ENCODE data around the gene NLE1.
"Not testable (repeated sequence)": the region's sequence is repeated elsewhere in the genome, so short reads cannot be mapped to it uniquely, and the experiment has no call there.

Gene NLE1

DNA sequence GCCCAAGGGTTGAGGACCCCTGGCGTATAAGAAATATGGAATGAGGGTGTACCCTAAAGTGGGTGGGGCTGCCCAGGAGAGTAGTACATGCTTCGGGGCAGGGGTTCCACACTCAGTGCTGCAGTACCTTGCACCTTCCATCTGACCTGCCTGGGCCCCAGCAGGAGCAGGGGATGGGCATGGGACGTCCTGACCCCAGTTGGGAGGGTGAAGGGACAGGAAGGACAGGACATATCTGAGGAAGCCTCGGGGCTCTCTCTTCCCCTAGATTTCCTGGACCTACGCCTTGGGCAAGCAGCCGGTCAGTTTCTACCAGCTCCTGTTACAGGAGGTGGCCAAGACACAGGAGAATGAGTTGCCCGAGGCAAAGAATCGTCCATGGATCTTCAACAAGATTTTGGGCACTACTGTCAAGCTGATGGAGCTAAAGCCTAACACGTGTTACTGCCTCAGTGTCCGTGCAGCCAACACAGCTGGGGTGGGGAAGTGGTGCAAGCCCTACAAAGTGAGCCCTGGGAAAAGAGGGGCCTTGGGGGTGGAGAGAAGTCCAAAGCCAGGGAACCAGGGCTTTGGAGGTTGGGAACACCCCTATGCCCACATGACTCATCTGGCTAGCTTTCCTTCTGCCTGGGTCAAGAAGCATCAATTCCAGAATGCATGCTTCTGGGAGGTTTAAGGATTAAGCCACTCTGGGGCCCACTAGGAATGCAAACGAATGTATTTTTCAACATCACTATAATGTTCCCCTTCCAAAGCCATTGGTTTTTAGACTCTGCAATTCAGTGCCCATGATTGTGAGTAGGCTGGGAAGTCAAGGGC, 12.7 kb downstream of the NLE1 start:
- no peak for DNase-seq (ENCODE audit: low read depth in 2 of 2)

DNA sequence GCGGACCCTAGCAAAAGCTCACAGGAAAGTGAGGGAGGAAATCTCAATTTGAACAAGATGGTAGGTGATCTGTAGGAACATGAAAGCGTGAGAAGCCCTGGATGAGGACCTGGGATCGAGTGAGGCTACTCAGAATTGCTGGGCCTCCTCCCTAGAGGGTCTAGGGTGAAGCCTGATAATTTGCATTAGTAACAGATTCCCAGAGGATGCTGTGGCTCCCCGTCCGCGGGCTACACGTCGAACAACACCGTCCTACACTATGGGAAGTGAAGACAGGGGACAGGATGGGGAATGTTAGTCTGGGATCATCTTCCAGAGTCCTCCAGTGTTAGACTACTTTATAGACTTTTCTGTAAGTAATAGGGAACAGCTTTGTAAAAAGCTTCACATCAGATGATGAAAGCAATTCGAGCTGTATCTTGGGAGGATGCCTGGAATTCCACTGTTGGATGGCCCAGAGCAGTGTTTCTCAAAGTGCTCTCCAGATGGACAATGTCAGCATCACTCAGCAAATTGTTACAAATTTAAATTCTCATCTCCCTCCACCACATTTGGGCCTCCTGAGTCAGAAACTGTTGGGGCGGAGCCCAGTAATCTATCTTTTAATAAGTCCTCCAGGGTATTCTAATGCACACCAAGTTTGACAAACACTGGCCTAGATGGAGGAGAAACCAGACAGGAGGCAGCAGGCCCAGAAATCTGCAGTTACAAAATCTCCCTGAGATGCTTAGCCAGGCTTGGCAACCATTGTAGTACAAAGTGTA, 14.2 kb downstream of the NLE1 start:
- no peak for DNase-seq (ENCODE audit: low read depth in 2 of 2)

DNA sequence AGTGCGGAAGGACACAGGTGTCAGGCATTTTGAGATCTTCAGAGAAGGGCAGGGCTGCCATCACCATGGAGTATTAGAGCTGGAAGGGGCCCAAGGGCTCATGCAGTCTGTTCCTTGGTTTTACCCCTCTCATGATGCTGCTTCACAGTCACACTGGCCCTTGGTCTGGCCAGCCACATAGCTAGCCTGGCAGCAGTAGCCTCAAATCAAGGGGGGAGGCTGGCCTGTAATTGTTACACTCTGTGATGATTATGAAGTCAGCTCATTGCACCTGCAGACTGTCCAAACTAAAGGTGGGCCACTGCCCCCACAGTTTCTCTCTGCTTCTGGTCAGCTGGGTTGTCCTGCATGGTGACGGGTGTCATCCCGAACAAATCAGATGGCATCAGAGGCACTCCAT, 20.8 kb downstream of the NLE1 start, which contains the start of gene FNDC8:
Gene FNDC8 (plus strand): TSS at position 301 of the 400 bp plus-strand sequence. CDS start 79 bp downstream, at position 380.
- DNase-seq (ENCODE audit: low read depth in 2 of 2): no peak

DNA sequence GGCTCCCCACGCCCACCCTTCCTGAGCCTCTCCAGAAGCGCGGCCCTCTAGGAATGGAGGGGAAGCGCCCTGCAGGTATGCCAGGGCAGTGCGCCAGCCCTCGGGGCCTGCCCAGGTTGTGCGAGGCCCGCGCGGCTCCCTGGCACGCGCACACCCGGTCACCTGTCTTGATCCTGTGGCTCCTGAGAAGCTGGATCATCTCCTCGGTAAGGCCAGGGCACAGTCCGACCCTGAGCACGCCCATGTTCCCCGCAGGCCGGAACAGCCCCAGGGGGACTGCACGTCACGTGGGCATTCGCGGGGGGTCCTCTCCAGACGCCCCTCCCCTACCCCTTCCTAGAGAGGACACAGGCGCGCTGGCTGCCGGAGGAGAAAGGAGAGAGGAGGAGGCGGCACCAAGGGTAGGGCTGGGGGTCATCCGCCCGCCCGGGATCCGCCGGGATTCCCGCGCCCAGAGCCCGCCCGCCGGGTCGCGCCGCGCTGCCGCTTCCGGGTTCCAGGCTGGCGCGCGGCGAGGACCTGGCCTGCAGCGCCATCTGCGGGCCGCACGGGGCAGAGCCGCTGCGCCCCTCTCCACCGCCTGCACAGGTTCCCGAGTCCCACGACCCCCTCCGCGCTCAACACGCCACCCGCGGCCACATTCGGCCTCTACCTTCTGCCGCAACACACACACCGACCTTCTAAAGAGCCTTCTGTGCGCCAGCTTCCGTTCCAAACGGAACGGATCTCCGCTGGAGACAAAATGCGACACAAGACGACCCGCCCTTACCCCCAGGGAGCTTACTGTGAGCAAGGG, 22.5 kb downstream of the NLE1 start, which contains the start of gene RAD51D:
Gene RAD51D (minus strand): TSS at position 491 of the 796 bp plus-strand sequence. CDS start 247 bp downstream, at position 244.
- peak; percentile 50 to 63 for DNase-seq (ENCODE audit: low read depth in 2 of 2)

DNA sequence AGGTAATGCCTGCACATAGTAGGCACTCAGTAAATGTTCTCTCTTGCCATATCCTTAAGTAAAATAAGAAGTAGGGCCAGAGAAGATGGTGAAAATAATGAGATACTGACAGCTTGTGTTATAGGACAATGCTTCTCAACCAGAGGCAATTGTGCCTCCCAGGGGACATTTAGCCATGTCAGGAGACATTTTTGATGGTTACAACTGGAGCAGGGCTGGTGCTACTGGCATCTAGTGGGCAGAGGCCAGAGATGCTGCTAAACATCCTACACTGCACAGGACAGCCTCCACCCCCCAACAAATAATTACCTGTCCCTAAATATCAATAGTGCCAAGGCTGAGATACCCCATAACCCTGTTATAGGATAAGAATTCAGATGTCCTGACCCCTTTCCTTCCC, 24.1 kb downstream of the NLE1 start:
- DNase-seq (ENCODE audit: low read depth in 2 of 2): no peak

DNA sequence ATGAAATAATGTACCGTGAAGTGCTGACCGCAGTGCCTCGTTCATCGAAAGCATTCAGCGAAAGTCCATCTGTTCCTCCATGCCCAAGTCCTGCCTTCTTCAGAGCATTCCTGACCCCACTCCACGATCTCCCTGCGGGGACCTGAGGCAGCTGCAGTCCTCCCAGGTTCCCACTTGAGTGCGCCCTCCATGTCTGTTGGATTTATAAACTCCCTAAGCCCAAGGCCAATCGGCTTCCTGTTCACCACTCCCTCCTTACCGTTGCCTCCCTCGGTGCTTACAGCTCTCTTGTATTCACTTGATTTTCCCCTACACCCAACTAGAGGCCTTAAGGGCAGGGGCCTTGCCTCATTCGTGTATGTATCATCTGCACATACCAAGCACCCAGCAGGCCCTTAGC, 25.3 kb downstream of the NLE1 start:
- DNase-seq (ENCODE audit: low read depth in 2 of 2): no peak

DNA sequence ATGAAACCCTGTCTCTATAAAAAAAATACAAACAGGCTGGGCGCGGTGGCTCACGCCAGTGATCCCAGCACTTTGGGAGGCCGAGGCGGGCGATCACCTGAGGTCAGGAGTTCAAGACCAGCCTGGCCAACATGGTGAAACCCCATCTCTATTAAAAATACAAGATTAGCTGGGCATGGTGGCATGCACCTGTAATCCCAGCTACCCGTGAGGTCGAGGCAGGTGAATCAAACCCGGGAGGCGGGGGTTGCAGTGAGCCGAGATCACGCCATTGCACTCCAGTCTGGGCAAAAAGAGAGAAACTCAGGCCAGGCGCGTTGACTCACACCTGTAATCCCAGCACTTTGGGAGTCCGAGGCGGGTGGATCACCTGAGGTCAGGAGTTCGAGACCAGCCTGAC, 31.3 kb downstream of the NLE1 start:
- DNase-seq (ENCODE audit: low read depth in 2 of 2): not testable (repeated sequence)

DNA sequence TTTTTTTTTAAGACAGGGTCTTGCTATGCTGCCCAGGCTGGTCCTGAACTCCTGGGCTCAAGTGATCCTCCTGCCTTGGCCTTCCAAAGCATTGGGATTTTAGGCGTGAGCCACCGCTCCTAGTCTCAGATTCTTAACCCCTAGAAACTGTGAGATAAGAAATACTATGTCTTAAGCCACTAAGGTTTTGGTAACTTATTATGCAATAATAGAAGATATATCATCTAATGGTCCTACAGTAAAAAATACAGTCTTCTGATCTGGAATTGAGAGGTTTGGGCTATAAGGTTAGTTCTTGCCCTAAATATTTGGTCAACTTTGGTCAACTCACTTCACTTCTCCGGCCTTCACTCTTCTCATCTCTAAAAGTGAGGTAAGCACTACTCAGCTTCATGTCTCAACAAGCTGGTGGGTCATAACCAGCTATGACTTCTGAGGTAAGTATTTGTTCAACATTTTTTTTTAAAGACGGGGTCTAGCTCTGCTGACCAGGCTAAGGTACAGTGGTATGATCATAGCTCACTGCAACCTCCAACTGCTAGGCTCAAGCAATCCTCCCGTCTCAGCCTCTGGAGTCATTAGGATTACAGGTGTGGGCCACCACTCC, 37.2 kb downstream of the NLE1 start:
- no peak for DNase-seq (ENCODE audit: low read depth in 2 of 2)

DNA sequence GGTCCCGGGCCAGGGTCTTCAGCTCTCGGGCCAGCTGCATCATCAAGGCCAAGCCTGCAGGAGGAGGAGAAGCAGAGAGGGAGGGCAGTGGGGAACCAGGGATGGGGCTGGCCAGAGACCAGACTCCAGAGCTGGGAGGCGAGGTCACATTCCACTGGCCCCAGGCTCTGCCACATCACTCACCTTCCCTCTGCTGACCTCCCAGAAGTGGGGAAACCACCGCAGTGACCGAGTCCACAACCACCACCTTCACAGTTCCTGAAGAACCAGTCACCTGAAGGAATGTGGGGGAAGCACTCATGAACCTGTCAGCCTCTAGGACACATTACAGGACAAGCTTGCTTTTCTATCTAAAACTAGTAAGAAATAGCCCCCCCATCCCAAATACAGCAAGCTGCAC, 38.8 kb downstream of the NLE1 start:
- DNase-seq (ENCODE audit: low read depth in 2 of 2): no peak

DNA sequence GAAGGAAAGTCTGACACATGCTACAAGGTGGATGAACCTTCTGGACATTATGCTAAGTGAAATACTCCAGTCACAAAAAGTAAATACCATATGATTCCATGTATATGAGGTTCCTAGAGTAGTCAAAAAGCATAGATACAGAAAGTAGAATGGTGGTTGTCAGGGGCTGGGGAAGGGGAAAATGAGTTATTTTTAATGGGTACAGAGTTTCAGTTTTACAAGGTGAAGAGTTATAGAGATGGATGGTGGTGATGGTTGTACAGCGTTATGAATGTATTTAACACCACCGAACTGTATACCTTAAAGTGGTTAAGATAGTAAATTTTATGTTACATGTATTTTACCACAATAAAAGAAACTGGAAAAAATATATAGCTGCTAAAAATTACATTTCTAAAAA, 40.4 kb downstream of the NLE1 start:
- no peak for DNase-seq (ENCODE audit: low read depth in 2 of 2)

DNA sequence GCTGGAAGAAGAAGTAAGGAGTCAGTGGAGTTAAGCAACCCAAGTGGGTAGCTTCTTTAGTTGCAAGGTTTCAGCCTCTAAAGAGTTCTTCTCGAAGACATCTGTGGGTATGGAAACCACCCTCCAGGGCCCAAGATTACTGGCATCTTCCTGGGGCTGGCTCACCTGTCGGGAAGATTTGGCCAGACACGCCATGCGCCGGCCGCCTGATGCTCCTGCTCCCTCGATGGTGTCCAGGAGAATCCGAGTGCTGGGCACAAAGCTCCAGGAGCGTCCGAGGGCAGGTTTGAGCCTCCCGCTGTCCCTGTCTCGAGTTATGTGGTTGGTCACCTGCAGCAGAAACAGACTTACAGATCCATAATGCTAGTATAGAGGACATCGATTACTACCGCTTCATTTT, 41.1 kb downstream of the NLE1 start:
- no peak for DNase-seq (ENCODE audit: low read depth in 2 of 2)

DNA sequence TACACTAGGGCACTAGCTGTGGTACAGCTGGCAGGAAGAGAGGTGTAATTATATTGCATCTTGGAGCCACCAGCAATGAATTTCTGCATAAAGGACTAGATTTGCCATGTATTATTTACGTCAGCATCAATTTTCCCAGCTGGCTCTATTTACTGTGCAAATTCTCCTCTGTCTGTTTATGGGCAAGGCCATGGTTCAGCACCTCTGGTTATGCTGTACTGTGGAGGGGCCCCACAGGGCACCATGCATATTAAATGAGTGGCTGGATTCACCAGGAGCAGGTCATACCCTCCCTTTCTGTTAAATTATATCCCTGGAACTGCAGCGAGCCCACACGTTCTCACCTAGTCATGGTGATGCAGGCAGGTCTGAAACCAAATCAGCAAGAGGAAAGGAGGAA, 42.2 kb downstream of the NLE1 start:
- DNase-seq (ENCODE audit: low read depth in 2 of 2): no peak

DNA sequence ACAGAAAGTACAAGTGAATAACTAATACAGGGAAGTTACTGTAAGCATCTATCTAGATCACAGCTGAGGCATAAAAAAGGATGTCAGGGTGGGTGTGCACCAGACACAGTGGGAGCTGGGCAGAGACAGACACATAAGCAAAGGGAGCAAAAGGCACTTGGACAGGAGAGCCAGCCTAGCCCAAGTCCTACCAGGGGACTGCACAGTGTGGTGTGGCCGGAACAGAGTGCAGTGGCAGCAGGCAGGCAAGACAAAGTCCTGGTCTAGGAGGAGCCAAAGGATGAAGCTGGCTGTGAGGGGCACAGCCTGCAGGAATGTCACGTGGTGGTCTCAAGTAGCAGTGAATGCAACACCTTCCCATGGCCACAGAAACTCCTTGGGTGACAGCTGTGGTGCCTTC, 44.3 kb downstream of the NLE1 start:
- no peak for DNase-seq (ENCODE audit: low read depth in 2 of 2)

DNA sequence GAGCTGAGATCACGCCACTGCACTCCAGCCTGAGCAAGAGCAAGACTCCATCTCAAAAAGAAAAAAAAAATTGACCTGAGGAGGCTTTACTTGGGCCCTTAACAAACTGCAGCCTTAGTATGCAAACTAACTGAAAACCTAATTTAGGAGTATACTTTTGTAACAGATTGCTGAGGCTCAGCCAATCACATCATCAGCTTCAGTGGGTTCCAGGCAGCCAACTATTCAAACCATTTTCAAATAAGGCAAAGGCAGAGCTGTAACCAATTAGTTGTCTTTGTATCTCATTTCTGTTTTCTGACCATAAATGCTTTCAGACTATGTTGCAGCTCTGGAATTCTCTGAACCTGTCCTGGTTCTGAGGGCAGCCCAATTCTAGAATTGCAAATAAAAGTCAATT, 46.4 kb downstream of the NLE1 start:
- DNase-seq (ENCODE audit: low read depth in 2 of 2): no peak

DNA sequence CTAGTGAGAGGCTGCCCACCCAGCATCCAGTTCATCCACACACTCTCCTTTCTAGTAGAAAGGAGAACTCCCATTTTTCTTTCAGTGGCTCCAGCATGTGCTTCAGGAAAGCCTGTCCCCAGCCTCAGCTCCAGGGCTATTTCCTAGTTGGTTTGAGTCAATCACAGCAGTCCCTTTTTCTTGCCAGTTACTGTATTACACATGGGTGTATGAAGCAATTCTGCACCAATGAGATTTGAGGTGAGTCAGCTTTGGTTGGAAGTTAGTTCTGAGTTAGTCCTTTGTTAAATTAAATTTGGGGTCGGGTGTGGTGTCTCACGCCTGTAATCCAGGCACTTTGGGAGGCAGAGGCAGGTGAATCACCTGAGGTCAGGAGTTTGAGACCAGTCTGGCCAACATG, 47.2 kb downstream of the NLE1 start:
- no peak for DNase-seq (ENCODE audit: low read depth in 2 of 2)

DNA sequence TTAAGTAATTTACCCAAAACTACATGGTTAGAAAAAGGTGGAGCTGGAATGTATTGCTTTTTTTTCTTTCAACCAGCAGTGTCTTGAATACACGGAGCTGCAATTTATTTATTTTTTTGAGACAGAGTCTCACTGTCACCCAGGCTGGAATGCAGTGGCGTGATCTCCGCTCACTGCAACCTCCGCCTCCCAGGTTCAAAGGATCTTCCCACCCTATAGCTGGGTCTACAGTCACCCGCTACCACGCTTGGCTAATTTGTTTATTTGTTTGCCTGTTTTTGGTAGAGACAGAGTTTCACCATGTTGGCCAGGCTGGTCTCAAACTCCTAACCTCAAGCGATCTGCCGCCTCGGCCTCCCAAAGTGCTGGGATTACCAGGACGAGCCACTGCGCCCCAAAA, 51.4 kb downstream of the NLE1 start:
- DNase-seq (ENCODE audit: low read depth in 2 of 2): not testable (repeated sequence)

DNA sequence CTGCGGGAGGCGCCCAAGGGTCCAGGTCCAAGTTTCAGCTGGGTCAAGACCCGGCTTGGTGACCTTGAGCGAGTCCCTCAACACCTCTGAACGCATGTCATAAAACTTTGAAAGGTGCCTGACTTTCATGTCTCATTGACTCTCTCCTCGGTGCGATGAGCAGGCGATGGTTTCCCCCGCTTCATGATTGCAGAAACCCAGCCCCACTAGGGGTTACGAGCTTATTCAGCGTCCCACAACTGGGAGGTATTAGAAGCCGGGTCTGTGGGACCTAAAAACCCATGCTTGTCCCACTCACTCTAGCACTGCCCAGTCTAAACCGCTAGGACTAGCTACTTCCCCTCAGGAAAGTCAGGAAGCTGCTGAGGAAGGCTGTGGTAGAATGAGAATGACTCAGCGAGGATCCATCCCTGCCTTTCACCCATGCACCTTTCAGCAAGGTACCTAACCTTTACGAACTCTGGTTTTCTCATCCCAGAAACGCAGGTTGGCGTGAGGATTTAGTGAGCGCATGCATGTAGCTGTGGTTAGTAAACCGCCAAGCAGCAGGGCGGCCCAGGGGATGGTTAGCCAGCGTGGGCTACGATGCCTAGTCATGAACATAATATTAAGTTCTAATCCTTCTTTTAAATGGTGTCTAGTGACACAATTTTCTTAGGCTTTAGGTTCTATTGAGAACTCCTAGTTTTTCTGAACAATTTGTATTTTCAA, 52.4 kb downstream of the NLE1 start:
- peak; percentile 7 to 40 for DNase-seq (ENCODE audit: low read depth in 2 of 2)

DNA sequence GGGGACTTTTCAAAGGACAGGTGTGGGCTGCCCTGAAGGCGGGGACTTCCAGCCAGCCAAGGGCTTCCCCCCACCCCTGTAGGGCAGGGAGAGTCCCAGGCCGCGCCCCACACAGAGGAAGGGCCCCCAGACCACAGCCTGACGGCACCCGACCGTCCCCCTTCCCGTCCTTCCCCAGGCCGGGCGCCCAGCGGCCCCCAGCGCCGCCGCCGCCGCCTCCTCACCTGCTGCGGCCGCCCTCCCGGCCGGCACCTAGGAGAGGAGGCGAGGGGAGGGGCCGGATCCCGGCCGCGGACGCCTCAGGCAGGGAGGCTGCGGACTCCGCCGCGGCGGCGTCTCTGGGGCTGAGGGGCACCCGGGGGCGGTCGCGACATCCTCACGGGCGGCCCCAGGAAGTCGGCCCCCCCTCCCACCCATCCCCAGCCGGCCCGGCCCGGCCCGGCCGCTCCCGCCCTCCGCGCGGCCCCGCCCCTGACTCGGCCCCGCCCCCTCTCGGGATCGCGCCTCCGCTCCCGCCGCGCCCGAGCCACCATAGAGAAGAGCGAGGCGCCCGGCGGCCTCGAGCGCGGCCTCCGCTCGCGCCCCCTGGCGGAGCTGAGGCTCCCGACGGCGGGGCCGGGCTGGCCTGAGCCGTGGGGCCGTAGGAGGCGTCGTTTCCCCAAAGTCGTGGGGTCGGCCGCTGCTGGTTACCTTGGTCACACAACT, 53.1 kb downstream of the NLE1 start:
- peak; percentile 76 to 85 for DNase-seq (ENCODE audit: low read depth in 2 of 2)

DNA sequence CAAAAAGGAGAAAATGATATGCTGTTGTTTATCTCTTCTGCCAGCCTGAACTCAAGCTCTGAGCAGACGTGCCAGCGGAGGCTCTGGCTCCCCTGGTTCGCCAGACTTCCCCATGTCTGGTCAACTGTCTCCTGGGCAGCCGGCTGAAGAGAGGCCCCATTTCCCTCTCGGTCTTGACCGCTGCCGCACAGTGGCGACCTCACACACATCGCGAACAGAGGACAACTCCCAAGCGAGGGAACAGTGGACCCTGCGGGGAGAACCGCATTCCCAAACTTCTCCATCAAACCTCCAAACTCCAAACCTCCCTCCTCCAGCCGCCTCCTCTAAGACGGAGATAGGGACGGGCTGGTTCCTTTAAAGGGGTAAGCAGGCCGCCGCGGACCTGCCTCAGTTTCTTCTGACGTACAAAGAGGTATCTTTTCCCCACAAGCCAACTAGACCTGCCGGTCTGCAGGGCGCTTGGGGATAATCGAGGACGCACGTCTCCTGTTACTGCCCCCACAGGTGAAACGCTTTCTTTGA, 53.7 kb downstream of the NLE1 start:
- DNase-seq (ENCODE audit: low read depth in 2 of 2): peak in 1 of 2 donors; percentile 3

DNA sequence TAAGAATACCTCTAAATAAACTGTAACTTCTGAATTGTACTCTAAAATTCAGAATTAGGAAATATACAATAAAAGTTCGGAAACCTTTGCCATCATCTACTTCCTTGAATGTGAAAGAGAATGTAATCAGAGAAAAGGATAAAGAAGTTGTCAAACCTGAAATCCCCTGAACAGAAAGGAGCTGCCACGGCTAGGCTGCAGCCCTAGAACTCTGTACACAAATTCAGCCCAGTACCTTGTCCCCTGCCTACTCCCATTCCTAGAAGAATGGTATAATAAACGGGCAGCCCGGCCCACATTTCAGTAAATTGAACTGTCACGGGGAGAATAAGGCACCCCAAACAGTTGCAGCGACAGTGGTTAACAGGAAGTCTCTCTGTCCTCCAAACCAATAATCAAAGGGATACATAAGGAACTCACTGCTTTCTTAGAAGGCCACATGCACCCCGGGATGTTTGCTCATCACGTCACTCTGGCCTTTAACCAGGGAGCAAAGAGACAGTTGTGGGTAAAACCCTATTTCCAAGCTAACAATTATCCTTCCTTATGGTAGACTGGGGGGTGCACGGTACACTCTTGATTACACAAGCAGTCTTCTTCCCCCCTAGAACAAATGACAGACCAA, 54.3 kb downstream of the NLE1 start:
- DNase-seq (ENCODE audit: low read depth in 2 of 2): no peak

Data from stimulated activated CD8-positive, alpha-beta memory T cell treated with anti-CD3 and anti-CD28 coated beads, Interleukin-15, amount 100 ng/mL, for 4 hours (primary cell).